Kidney epithelial cell (primary cell): ENCODE measurements around the gene SMIM17. TPM values are rescaled to one million over a fixed set of nuclear protein-coding genes. Genes with fewer than 3 reads are reported as not detected.
A peak's percentile ranks its signal among the peaks of the same experiment; 100 is the strongest.
"Not testable (repeated sequence)": the region's sequence is repeated elsewhere in the genome, so short reads cannot be mapped to it uniquely, and the experiment has no call there.

Experiments used
- DNase-seq: peaks from one replicate; pipeline ENCODE4 v3.0.0-alpha.2; 2010; ENCODE audit warnings: low read depth
- H3K27me3 ChIP-seq: 2 replicates; pipeline ENCODE4 v1.6.0; 2011; ENCODE audit warnings: low read length; ENCODE audit not compliant: control insufficient read depth, insufficient read depth
- H3K36me3 ChIP-seq: 2 replicates; pipeline ENCODE4 v1.5.1; 2011; ENCODE audit warnings: low read length; ENCODE audit not compliant: control insufficient read depth, insufficient read depth
- H3K4me3 ChIP-seq: 2 replicates; pipeline ENCODE4 v1.5.1; 2011; ENCODE audit warnings: low read depth, mild to moderate bottlenecking, control low read depth, low read length
- CTCF ChIP-seq: IDR thresholded peaks from 2 replicates; pipeline ENCODE4 v1.5.1; 2011; ENCODE audit warnings: mild to moderate bottlenecking, moderate library complexity, low read length, control low read depth, inconsistent platforms; ENCODE audit not compliant: insufficient read depth, poor library complexity, severe bottlenecking
- total RNA-seq: library from RNA; depleted of rRNA; stranded (reverse); fragments of >200 nt; gene quantifications from 2 replicates; pipeline ENCODE4 v1.2.3, GENCODE V29; 2015

The SMIM17 gene
- total RNA-seq, 1 donor from 2014 or later, result 0.46 TPM

GRCh38 chr19:56668676-56669075, 25.7 kb downstream of the SMIM17 start:
- DNase-seq, result no peak
- TF ChIP-seq CTCF, result no peak
- no peak overlapping the region for H3K4me3 ChIP-seq
- H3K36me3 ChIP-seq, result no peaks in the 10 kb centered on the region
- H3K27me3 ChIP-seq, result no peaks in the 10 kb centered on the region

- DNase-seq, result no peak
- Histone ChIP-seq H3K36me3 (no peaks in the 10 kb centered on the region), H3K27me3 (no peaks in the 10 kb centered on the region), H3K4me3 (no peak overlapping the region)
- TF ChIP-seq CTCF, result no peak
These were observed 27.5 kb downstream of the SMIM17 start for GRCh38 chr19:56670401-56670960.

- peak overlapping the region; percentile 12 for H3K4me3 ChIP-seq
- no peak for TF ChIP-seq CTCF
- DNase-seq, result no peak
- H3K36me3 ChIP-seq, result no peaks in the 10 kb centered on the region
- H3K27me3 ChIP-seq, result no peaks in the 10 kb centered on the region
These were observed 28.1 kb downstream of the SMIM17 start for GRCh38 chr19:56670961-56671612.

- Histone ChIP-seq H3K36me3 (no peaks in the 10 kb centered on the region), H3K27me3 (no peaks in the 10 kb centered on the region), H3K4me3 (peak within 1 kb of the TSS; percentile 21)
- TF ChIP-seq CTCF, result no peak
- DNase-seq, result peak; percentile 23
These were observed 28.6 kb downstream of the SMIM17 start, which contains the start of gene ZNF835 for GRCh38 chr19:56671613-56671994. Gene ZNF835, minus strand, starts transcription at chr19:56671757. Its CDS starts 6,559 bp downstream, at chr19:56665198.

- not testable (repeated sequence) for H3K36me3 ChIP-seq, DNase-seq, H3K4me3 ChIP-seq, H3K27me3 ChIP-seq
These were observed 29.7 kb downstream of the SMIM17 start for GRCh38 chr19:56672610-56673009.

- TF ChIP-seq CTCF, result no peak
- H3K27me3 ChIP-seq, result no peaks in the 10 kb centered on the region
- DNase-seq, result no peak
- no peak overlapping the region for H3K4me3 ChIP-seq
- no peaks in the 10 kb centered on the region for H3K36me3 ChIP-seq
These were observed 35.2 kb downstream of the SMIM17 start for GRCh38 chr19:56678205-56678604.
